Measurements from ENCODE around the gene TRAF6. TPM values are rescaled to one million over a fixed set of nuclear protein-coding genes. Genes with fewer than 3 reads are reported as not detected.
"Not testable (repeated sequence)": the region's sequence is repeated elsewhere in the genome, so short reads cannot be mapped to it uniquely, and the experiment has no call there.

Gene TRAF6
- 10 to 100 TPM; 17.3 to 26.0 (median 19.4) TPM for total RNA-seq
- total RNA-seq (2013) = 15.4 TPM
- total RNA-seq = 28.5 to 59.4 (median 50.3) reads per million in 29 experiments

GRCh38 chr11:36509694-36510593, at the start of gene TRAF6:
Gene TRAF6, minus strand, starts transcription at chr11:36510272. Its CDS starts 8,757 bp downstream, at chr11:36501515.
- H3K4me3 ChIP-seq (ENCODE audit: control insufficient read depth in 1 of 2, extremely low read depth in 1 of 2, low read length in 1 of 2) = peak within 1 kb of the TSS; percentile 95 to 97
- peak within 1 kb of the TSS; percentile 77 for H3K27ac ChIP-seq (ENCODE audit: low read length)
- ATAC-seq (replicated peaks in 1 of 4) (peak; percentile 95 to 97 (median 96)), DNase-seq (peak; percentile 62 to 93 (median 83))
- H3K9me3 Mint-ChIP-seq = no peaks in the 10 kb centered on the region
- H3K4me3 Mint-ChIP-seq = peak within 1 kb of the TSS; percentile 89 to 97 (median 97)
- peaks cover 0 to 3% of the 10 kb centered on the region in 2 donors for H3K36me3 ChIP-seq (ENCODE audit: control insufficient read depth in 2 of 2, extremely low read depth in 1 of 2, insufficient read depth in 1 of 2, low read length in 1 of 2)
- no peaks in the 10 kb centered on the region for H3K9me3 ChIP-seq
- peaks cover 0 to 18% of the 10 kb centered on the region in 2 experiments for H3K4me1 ChIP-seq (ENCODE audit: control insufficient read depth in 1 of 2, extremely low read depth in 1 of 2, insufficient read depth in 2 of 2, low read length in 2 of 2)
- no peaks in the 10 kb centered on the region for H3K27me3 ChIP-seq (replicated peaks in 1 of 2; ENCODE audit: control insufficient read depth in 2 of 2, extremely low read depth in 1 of 2, insufficient read depth in 2 of 2, low read length in 1 of 2)
- peak within 1 kb of the TSS; percentile 91 to 94 for H3K27ac Mint-ChIP-seq
- H3K27me3 Mint-ChIP-seq = peaks cover 10 to 13% of the 10 kb centered on the region in 2 donors
- POLR2A ChIA-PET = interaction anchor here in 1 of 2 donors (0.7 kb wide), 1 partner anchor 112 kb away, joined by 4 read pairs; no protein-coding TSS in a partner anchor
- no peaks in the 10 kb centered on the region for H3K36me3 Mint-ChIP-seq
- H3K4me1 Mint-ChIP-seq = peaks cover 38 to 45% (median 38%) of the 10 kb centered on the region in 3 donors
- WGBS (ENCODE audit: insufficient coverage) = under 1% methylated on average over 69 of the region's 81 CpGs
- CTCF ChIA-PET = interaction anchor here (0.6 to 2.9 kb wide), 12 partner anchors 11 to 967 kb away, joined by 3 to 22 read pairs (median 4); no protein-coding TSS in a partner anchor

GRCh38 chr11:36558571-36559413, 48.7 kb upstream of the TRAF6 start:
- H3K4me3 Mint-ChIP-seq = peak overlapping the region; percentile 26 to 69 (median 31)
- H3K4me1 Mint-ChIP-seq = peaks cover 14 to 29% (median 28%) of the 10 kb centered on the region in 3 donors
- DNase-seq = peak in 1 of 35 experiments; percentile 34
- Histone ChIP-seq H3K9me3 (no peaks in the 10 kb centered on the region), H3K27ac (ENCODE audit: low read length) (peak overlapping the region; percentile 78), H3K27me3 (replicated peaks in 1 of 2; ENCODE audit: control insufficient read depth in 2 of 2, extremely low read depth in 1 of 2, insufficient read depth in 2 of 2, low read length in 1 of 2) (no peaks in the 10 kb centered on the region), H3K36me3 (ENCODE audit: control insufficient read depth in 2 of 2, extremely low read depth in 1 of 2, insufficient read depth in 1 of 2, low read length in 1 of 2) (no peaks in the 10 kb centered on the region), H3K4me3 (ENCODE audit: control insufficient read depth in 1 of 2, extremely low read depth in 1 of 2, low read length in 1 of 2) (peak overlapping the region in 1 of 2 donors; percentile 12), H3K4me1 (ENCODE audit: control insufficient read depth in 1 of 2, extremely low read depth in 1 of 2, insufficient read depth in 2 of 2, low read length in 2 of 2) (peaks cover 0 to 9% of the 10 kb centered on the region in 2 experiments)
- peak; percentile 54 to 82 (median 64) for ATAC-seq (replicated peaks in 1 of 4)
- no CpG with 5 or more reads among the region's 4 CpGs for WGBS (ENCODE audit: insufficient coverage)
- H3K36me3 Mint-ChIP-seq = no peaks in the 10 kb centered on the region
- H3K27me3 Mint-ChIP-seq = peaks cover 0 to under 1% of the 10 kb centered on the region in 2 donors
- CTCF ChIA-PET = no interaction called here
- peaks cover 0 to 10% (median 5%) of the 10 kb centered on the region in 3 donors for H3K9me3 Mint-ChIP-seq
- H3K27ac Mint-ChIP-seq = peak overlapping the region; percentile 77 to 78
- POLR2A ChIA-PET = no interaction called here

DNA sequence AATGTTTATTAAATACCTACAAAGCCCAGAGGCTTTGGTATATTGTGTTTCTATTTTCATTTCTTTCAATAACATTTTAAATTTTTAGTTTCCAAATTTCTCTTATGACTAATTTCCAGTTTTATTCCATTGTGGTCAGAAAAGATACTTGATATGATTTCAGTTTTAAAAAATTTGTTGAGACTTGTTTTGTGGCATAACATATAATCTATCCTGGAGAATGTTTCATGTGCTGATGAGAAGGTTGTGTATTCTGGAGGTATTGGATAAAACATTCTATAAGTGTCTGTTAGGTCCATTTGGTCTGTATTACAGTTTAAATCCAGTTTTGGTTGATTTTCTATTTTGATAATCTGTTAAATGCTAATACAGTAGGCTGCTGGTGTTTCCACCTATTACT, 47.9 kb upstream of the TRAF6 start:
- H3K27me3 ChIP-seq (replicated peaks in 1 of 2; ENCODE audit: control insufficient read depth in 2 of 2, extremely low read depth in 1 of 2, insufficient read depth in 2 of 2, low read length in 1 of 2) = no peaks in the 10 kb centered on the region
- peaks cover 0 to 10% (median 5%) of the 10 kb centered on the region in 3 donors for H3K9me3 Mint-ChIP-seq
- peaks cover 0 to 9% of the 10 kb centered on the region in 2 experiments for H3K4me1 ChIP-seq (ENCODE audit: control insufficient read depth in 1 of 2, extremely low read depth in 1 of 2, insufficient read depth in 2 of 2, low read length in 2 of 2)
- no peaks in the 10 kb centered on the region for H3K27me3 Mint-ChIP-seq
- H3K4me3 ChIP-seq (ENCODE audit: control insufficient read depth in 1 of 2, extremely low read depth in 1 of 2, low read length in 1 of 2) = peak overlapping the region in 1 of 2 donors; percentile 12
- CTCF ChIA-PET = no interaction called here
- H3K36me3 ChIP-seq (ENCODE audit: control insufficient read depth in 2 of 2, extremely low read depth in 1 of 2, insufficient read depth in 1 of 2, low read length in 1 of 2) = no peaks in the 10 kb centered on the region
- ATAC-seq (replicated peaks in 1 of 4) (no peak), DNase-seq (no peak)
- H3K36me3 Mint-ChIP-seq = no peaks in the 10 kb centered on the region
- H3K9me3 ChIP-seq = no peaks in the 10 kb centered on the region
- H3K27ac Mint-ChIP-seq = peak overlapping the region; percentile 77 to 78
- H3K4me3 Mint-ChIP-seq = peak overlapping the region in 2 of 3 donors; percentile 26 to 31
- POLR2A ChIA-PET = no interaction called here
- H3K27ac ChIP-seq (ENCODE audit: low read length) = peak overlapping the region; percentile 78
- H3K4me1 Mint-ChIP-seq = peaks cover 14 to 29% (median 28%) of the 10 kb centered on the region in 3 donors

DNA sequence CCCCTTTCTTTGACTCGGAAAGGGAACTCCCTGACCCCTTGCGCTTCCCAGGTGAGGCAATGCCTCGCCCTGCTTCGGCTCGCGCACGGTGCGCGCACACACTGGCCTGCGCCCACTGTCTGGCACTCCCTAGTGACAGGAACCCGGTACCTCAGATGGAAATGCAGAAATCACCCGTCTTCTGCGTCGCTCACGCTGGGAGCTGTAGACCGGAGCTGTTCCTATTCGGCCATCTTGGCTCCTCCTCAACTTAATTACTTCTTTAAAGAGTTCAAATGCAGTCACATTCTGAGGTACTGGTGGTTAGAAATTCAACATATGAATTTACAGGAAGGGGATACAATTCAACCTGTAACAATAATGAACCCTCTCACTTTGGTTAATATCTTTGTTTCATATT, 47.3 kb upstream of the TRAF6 start:
- CTCF ChIA-PET; H3K27me3 Mint-ChIP-seq; ATAC-seq (replicated peaks in 1 of 4); H3K4me3 Mint-ChIP-seq; H3K36me3 Mint-ChIP-seq; H3K36me3 ChIP-seq (ENCODE audit: control insufficient read depth in 2 of 2, extremely low read depth in 1 of 2, insufficient read depth in 1 of 2, low read length in 1 of 2); H3K4me1 ChIP-seq (ENCODE audit: control insufficient read depth in 1 of 2, extremely low read depth in 1 of 2, insufficient read depth in 2 of 2, low read length in 2 of 2); H3K27me3 ChIP-seq (replicated peaks in 1 of 2; ENCODE audit: control insufficient read depth in 2 of 2, extremely low read depth in 1 of 2, insufficient read depth in 2 of 2, low read length in 1 of 2); POLR2A ChIA-PET; H3K4me3 ChIP-seq (ENCODE audit: control insufficient read depth in 1 of 2, extremely low read depth in 1 of 2, low read length in 1 of 2); H3K27ac ChIP-seq (ENCODE audit: low read length); DNase-seq; H3K9me3 ChIP-seq: not testable (repeated sequence)
- Mint-ChIP-seq H3K9me3 (peaks cover 0 to 10% (median 5%) of the 10 kb centered on the region in 3 donors), H3K4me1 (peaks cover 14 to 29% (median 28%) of the 10 kb centered on the region in 3 donors), H3K27ac (peak overlapping the region in 1 of 2 donors; percentile 36)
- WGBS (ENCODE audit: insufficient coverage) = no CpG with 5 or more reads among the region's 17 CpGs

DNA sequence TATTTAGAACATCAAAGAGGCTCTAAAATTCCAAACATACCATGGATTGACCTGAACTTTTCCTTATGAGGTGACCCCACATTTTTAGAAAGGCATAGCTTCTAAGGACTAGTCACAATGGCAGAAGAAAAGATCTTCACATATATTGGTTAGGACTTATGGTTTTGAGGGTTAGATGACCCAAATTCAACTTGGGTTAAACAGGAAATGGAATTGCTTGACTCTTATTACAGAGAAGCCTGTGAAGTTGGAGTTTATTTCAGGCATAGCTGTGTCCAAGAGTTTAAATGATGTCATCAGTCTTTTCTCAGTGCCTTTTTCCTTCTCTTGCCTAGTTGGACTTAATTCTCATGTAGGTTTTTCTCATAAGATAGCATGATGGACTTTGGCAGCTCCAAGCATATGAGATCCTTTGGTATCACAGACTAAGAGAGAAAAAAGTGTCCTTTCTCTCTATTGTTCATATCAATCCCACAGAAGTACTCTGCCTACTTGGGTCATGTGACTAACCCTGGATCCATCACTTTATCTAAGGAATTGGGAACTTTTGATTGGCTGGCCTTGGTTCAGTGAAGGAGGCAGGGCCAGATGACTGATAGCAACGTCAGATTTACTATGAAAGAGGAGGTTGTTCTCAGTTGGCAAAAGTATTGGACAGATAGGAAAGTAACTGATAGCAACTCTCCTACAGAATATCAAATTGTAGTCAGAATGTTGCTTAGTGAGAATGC, 40.5 kb upstream of the TRAF6 start:
- no peaks in the 10 kb centered on the region for H3K9me3 ChIP-seq
- Mint-ChIP-seq H3K4me1 (peaks cover 0 to 20% (median 11%) of the 10 kb centered on the region in 3 donors), H3K27me3 (peaks cover 7 to 10% of the 10 kb centered on the region in 2 donors), H3K36me3 (no peaks in the 10 kb centered on the region), H3K9me3 (peaks cover 0 to 10% (median 0%) of the 10 kb centered on the region in 3 donors), H3K27ac (no peak overlapping the region), H3K4me3 (no peak overlapping the region)
- H3K27ac ChIP-seq (ENCODE audit: low read length) = no peak overlapping the region
- no peaks in the 10 kb centered on the region for H3K27me3 ChIP-seq (replicated peaks in 1 of 2; ENCODE audit: control insufficient read depth in 2 of 2, extremely low read depth in 1 of 2, insufficient read depth in 2 of 2, low read length in 1 of 2)
- WGBS (ENCODE audit: insufficient coverage) = no CpG with 5 or more reads among the region's 1 CpG
- no peaks in the 10 kb centered on the region for H3K36me3 ChIP-seq (ENCODE audit: control insufficient read depth in 2 of 2, extremely low read depth in 1 of 2, insufficient read depth in 1 of 2, low read length in 1 of 2)
- CTCF ChIA-PET = interaction anchor here in 1 of 2 donors (0.6 to 0.7 kb wide), 2 partner anchors 17 to 841 kb away, joined by 3 to 4 read pairs; partner anchors contain the start of gene RAG1
- H3K4me1 ChIP-seq (ENCODE audit: control insufficient read depth in 1 of 2, extremely low read depth in 1 of 2, insufficient read depth in 2 of 2, low read length in 2 of 2) = no peaks in the 10 kb centered on the region
- ATAC-seq (replicated peaks in 1 of 4) (no peak), DNase-seq (no peak)
- no peak overlapping the region for H3K4me3 ChIP-seq (ENCODE audit: control insufficient read depth in 1 of 2, extremely low read depth in 1 of 2, low read length in 1 of 2)
- POLR2A ChIA-PET = no interaction called here

Data from T-cell (primary cell).